ENCODE measurements around the gene DGKE.

DGKE gene

GRCh38 chr17:56817066-56817465, 16.9 kb upstream of the DGKE start:
- no peak for FAIRE-seq

GRCh38 chr17:56819030-56819429, 14.9 kb upstream of the DGKE start:
- no peak for FAIRE-seq

GRCh38 chr17:56819431-56820145, 14.4 kb upstream of the DGKE start:
- peak; percentile 60 for FAIRE-seq

DNA sequence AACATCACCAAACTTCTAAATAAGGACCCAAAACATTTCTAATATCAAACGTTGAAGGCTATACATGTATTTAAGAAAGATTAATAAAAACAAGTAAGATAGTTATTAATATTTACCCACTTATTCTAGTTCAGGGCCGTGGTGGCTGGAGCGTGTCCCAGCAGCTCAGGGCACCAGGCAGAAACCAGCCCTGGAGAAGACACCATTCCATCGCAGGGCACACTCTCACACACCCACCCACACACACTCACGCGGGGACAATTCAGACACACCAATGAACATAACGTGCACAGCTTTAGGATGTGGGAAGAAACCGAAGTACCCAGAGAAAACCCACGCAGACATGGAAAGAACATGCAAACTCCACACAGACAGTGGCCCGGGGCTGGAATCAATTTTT, 13.7 kb upstream of the DGKE start:
- no peak for FAIRE-seq

- no peak for FAIRE-seq
Measured at GRCh38 chr17:56821847-56822534, 12.0 kb upstream of the DGKE start.

GRCh38 chr17:56822725-56823124, 11.2 kb upstream of the DGKE start:
- FAIRE-seq: no peak

GRCh38 chr17:56823848-56824247, 10.1 kb upstream of the DGKE start:
- no peak for FAIRE-seq

DNA sequence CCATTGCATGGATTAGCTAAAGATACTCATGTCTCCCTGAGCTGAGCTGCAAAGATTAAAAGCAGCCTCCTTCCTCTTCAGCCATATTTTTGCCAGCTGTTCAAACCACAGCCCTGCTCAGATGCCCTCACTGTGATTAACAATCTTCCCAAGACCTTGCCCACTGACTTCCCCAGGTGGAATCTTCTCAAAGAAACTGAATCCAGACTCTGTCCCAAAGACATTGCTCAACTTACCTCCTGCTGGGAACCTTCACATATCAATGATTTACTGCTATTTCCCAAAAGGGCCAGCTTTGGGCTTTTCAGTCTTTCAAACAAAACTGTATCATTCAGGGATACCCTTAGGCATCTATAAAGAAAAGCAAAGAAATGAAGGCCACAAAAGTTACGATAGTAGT, 9.4 kb upstream of the DGKE start:
- FAIRE-seq: no peak

DNA sequence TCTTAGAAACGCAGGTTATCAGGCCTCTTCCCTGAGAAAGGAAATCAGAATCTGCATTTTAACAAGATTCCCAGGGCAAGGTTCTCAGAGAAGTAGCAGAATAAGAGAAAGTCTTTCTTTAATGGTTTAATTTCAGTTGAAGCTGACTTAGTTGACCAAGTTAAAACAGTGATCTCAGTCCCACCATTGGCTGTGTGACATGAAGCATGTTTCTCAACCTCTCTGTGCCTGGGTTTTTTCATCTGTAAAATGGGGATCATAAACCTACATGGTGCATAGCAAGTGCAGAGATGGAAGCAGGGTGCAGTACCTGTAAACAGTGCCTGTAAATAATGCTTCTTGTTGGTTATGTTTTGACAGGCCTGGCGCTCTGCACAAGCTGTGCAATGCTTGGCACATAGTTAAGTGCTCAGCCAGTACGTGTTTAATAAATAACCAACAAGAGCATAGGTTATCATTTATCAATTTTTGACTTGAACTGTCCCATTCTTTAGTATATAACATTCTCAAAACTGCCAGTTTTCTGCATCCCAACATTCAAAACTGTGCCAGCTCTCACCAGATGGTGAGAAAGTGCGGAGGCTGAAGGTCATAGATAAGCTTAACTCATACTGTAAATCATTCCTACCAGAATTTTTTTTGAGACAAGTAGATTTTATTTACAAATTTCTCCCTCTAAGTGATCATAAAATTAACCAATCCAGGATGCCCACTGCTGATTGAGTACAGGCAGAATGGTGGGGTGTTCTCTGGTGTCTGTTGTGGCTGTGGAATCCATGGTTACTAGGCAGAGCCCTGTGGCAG, 7.1 kb upstream of the DGKE start:
- no peak for FAIRE-seq

GRCh38 chr17:56830726-56831368, 3.1 kb upstream of the DGKE start:
- FAIRE-seq: no peak

DNA sequence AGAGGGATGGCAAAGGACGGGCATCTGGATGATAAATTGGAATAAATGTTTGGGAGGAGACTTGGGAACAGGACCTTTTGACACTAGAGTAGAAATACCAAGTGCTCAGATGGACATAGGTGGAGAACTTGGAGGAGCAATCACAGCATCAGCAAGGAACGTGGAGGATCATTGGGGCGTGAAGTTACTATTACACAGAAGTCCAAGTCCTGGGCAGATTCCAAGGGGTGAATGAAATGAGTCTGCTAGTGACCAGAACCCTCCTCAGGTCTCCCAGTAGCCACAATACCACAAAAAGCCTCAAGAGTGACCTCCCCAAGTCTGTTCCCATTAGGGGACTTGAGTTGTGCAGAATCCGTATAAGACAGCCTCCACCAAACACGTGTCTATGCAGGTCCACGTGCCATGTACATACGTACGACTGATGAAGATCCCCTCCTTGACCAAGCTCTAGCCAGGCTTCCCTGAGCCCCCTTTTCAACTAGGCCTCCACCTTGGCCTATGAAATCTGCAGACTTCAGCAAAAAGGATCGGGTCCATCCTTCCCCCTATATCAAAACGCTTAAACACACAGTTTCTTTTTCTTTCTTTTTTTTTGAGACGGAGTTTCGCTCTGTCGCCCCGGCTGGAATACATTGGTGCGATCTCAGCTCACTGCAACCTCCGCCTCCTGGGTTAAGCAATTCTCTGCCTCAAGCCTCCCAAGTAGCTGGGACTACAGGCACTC, 2.4 kb upstream of the DGKE start:
- no peak for FAIRE-seq

DNA sequence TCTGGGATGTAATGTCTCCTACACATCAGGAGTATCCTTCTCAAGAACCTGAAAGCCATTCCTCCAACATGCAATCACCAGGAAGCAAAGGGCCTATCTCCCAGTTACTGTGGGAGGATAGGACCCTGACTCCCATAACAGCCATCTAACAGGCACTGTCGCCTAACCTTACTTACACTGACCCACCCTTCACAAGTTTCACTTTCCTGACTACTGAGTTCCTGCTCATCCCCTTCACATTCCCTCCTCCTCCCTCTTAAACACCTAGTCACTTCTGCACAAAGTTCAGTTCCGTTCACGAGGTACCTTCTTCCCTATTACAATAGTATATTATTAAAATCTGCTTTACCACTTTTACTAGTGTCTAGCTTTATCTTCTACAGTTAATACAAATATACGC, 1.5 kb upstream of the DGKE start:
- FAIRE-seq: no peak

DNA sequence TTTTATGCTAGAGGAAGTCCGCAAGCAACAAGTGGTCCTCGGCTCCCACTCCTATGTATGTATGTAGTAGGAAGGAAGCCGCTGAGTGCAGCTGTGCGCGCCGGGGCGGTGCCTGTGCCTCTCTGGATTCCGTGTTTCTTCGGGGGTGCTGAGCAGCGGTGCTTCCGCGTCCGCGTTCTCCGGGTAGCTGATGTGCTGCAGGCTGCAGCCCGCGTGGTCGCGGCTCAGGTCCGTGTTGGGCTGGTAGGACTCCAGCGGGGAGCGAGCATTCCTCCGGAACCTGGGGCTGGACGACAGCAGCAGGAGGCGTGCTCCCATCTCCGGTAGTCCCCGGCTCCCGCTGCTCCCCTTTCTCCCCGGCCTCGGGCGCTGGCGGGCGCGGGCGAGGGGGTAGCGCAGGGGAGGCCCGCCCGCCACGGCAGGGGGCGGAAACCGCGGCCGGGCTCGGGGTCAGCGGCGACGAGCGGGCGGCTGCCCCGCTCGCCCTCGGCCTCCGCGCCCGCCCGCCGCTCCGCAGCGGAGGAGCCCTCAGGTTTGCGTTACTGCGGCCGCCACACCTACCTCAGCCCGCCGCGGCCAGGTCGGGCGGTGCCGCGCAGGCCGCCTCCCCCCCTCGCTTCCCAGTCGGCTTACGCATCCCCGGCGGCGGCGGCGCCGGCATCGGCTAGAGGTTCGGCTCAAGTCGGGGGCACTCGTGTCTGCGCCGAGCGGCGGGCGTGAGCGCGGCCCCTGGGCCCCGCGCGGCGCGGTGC, 718 bp upstream of the DGKE start:
- FAIRE-seq: no peak

DNA sequence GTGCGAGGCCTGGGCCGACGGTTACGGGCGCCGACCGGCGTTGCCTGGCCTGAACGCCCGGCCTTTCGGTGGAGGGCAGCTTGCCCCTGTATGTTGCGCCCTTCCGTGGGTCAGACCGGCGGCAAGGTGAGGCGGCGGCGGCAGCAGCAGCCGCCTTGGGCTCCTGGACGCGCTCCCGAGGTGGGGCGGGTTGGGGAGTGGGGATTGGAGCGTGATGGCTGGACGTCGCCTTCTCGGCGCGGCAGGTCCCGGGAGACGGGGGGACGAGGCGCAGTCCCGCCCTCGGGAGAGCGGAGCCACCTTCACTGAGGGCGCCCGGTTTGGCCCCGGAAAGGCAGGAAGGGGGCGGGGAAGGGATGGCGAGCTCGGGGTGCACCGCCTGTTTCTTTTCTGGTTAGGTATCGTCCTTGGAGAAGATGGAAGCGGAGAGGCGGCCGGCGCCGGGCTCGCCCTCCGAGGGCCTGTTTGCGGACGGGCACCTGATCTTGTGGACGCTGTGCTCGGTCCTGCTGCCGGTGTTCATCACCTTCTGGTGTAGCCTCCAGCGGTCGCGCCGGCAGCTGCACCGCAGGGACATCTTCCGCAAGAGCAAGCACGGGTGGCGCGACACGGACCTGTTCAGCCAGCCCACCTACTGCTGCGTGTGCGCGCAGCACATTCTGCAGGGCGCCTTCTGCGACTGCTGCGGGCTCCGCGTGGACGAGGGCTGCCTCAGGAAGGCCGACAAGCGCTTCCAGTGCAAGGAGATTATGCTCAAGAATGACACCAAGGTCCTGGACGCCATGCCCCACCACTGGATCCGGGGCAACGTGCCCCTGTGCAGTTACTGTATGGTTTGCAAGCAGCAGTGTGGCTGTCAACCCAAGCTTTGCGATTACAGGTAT, 671 bp downstream of the DGKE start:
- no peak for FAIRE-seq

GRCh38 chr17:56835264-56835585, 1.3 kb downstream of the DGKE start:
- FAIRE-seq: no peak

DNA sequence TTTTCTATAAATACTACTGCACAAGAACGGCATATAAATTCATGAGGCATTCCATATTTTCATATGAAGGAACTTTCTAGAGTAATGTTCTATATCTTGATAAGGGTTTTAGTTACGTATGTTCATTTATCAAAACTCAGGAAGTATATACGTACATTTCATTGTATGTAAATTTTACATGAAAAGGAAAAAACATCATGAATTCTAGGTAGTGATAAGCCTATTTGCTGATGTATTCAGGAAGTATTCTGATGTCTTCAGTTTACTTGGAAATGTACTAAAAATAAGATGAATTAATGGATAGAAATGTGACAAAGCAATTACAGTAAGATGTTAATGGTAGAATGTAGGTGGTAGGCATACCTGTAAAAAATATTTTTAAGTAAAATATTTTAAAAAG, 4.7 kb downstream of the DGKE start:
- no peak for FAIRE-seq

- no peak for FAIRE-seq
Measured at GRCh38 chr17:56842577-56842976, 8.6 kb downstream of the DGKE start.

DNA sequence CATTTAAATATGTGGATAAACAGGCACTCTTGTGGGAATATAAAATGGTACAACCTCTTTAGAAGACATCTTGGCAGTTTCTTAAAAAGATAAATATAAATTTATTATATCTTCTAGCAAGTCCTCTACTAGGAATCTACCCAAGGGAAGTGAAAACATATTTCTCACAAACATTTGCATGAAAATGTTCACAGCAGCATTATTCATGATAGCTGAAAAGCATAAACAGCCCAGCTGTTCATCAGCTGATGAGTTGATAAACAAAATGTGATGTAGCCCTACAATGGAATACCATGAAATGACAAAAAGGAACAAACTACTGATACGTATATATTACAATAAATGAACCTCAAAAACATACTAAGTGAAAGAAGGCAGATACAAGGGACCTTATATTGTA, 12.0 kb downstream of the DGKE start:
- FAIRE-seq: no peak

DNA sequence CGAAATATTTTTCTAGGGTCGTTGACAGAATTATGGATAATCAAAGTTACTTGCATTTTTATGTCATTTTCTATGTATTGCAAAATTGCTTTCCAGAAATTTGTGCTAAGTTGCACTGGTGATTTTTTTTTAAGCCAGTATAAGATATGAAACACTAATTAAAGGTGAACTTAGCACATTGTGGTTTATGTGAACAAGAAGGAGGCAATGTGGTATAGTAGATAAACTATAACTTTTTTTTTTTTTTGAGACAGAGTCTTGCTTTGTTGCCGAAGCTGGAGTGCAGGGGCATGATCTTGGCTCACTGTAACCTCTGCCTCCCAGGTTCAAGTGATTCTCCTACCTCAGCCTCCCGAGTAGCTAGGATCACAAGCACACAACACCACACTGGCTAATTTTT, 13.2 kb downstream of the DGKE start:
- FAIRE-seq: no peak

DNA sequence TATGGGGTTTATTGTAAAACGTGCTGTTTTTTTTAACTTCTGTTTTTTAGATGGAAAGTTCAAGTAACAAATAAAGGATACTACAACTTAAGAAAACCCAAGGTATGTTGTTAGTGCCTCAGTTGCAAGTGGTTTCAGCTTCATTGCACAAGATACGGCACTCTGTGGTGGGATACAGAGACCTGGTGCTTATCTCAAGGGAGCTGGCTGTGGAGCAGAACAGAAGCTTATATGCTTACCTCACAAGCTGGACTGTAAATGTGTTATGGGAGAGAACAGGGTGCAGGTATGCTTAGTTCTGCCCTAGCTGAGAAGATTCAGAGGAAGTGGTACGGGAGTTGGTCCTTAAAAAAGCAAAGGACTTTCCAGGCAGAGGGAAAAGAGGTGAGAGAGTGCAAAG, 15.2 kb downstream of the DGKE start:
- FAIRE-seq: no peak

GRCh38 chr17:56850591-56850990, 16.6 kb downstream of the DGKE start:
- no peak for FAIRE-seq

All from islet of Langerhans (tissue), 1 donor.